SKM-1 (cell line): Measurements from ENCODE around the gene KRT6B.

Experiments used
- DNase-seq: peaks from one replicate; lab custom pipeline; 2025; ENCODE audit not compliant: unreplicated experiment; lab: John Stamatoyannopoulos, UW

The KRT6B gene

GRCh38 chr12:52436828-52437474, 15.0 kb downstream of the KRT6B start:
- no peak for DNase-seq

GRCh38 chr12:52436000-52436827, 15.7 kb downstream of the KRT6B start:
- DNase-seq: no peak

DNA sequence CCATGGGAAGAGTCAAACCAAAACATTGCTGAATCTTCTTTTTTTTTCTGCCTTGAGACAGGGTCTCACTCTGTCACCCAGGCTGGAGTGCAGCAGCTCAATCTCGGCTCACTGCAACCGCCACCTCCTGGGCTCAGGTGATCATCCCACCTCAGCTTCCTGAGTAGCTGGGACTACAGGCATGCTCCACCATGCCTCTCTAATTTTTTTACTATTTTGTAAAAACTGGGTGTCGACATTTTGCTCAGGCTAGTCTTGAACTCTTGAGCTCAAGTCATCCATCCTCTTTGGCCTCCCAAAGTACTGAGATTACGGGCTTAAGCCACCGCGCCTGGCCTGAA, 16.3 kb downstream of the KRT6B start:
- no peak for DNase-seq

- DNase-seq: no peak
Measured at GRCh38 chr12:52434760-52435530, 17.0 kb downstream of the KRT6B start.

- DNase-seq: no peak
Measured at GRCh38 chr12:52434081-52434733, 17.7 kb downstream of the KRT6B start, which contains the start of gene KRT75. TSS of gene KRT75 (minus strand) at chr12:52434371. CDS start at chr12:52434304, 67 bp downstream.

DNA sequence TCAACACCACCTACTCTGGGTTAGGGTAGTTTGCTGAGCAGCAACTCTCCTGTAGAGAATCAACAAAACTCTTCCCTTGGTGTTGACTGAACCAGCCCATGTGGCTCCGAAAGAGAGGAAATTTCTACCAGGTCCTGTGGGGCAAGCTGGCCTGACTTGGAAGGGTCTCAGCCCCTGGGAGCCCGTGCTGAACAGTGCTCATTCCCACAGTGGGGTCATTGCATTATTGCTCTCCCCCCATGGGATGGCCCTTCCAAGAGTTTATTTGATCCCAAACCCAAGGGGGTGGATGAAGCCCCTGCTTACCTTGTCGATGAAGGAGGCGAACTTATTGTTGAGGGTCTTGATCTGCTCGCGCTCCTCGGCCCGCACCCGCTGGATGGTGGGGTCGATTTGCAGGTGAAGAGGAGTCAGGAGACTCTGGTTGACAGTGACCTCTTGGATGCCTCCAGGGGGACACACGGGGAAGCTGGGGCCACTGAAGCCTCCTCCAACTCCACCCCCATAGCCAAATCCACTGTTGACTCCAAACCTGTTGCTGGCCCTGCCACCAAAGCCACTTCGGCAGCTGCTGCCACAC, 18.4 kb downstream of the KRT6B start:
- DNase-seq: no peak

DNA sequence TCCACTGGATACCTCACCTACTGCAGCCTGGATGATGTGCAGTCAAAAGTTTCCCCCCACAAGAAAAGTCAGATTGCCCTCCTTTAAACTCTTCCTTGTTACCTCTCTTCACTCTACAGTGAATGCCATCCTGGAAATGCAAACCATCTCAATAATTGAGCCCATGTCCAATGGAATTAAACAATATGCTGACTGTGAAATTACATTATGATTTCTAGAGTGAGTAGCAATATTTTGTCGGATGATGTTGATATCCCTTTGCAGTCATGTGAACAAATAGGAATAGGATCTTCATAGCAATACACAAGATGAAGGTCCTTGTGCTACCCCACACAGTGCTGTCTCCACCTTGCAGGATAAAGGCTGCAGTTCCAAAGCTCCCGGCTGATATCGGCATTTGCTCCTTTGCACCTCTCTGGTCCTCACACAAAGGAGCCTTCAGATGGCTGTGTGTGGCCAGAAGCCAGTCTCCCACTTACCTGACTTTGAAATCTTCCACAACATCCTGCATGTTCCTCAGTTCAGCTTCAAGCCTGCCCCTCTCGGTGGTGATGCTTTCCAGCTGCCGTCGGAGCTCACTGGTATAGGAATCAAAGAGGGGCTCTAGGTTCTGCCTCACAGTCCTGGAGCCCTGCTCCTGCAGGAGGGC, 19.3 kb downstream of the KRT6B start:
- DNase-seq: no peak

- no peak for DNase-seq
Measured at GRCh38 chr12:52428121-52428520, 23.8 kb downstream of the KRT6B start.

- DNase-seq: no peak
Measured at GRCh38 chr12:52427083-52427482, 24.9 kb downstream of the KRT6B start.

- no peak for DNase-seq
Measured at GRCh38 chr12:52426034-52426433, 25.9 kb downstream of the KRT6B start.

DNA sequence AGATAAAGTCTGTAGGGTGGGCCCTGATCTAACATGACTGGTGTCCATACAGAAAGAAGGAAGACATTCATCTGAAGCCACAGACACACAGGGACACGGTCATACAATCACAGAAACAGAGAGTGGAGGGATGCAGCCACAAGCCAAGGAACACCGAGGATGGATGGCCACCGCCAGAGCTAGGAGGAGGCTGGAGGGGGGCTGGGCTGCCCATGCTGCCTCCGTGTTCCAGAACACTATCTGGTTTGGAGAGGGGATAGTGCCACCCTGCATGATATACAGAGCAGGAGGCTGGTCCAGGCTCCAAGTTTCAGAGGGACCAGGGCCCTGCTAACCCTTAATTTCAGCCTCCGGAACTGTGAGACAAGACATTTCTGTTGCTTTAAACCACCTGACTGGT, 26.5 kb downstream of the KRT6B start:
- no peak for DNase-seq

- DNase-seq: no peak
Measured at GRCh38 chr12:52423661-52424500, 28.1 kb downstream of the KRT6B start.

GRCh38 chr12:52423035-52423434, 28.9 kb downstream of the KRT6B start:
- no peak for DNase-seq

GRCh38 chr12:52419656-52420055, 32.3 kb downstream of the KRT6B start:
- no peak for DNase-seq

- no peak for DNase-seq
Measured at GRCh38 chr12:52418576-52419110, 33.3 kb downstream of the KRT6B start.

- no peak for DNase-seq
Measured at GRCh38 chr12:52417740-52418139, 34.2 kb downstream of the KRT6B start.

DNA sequence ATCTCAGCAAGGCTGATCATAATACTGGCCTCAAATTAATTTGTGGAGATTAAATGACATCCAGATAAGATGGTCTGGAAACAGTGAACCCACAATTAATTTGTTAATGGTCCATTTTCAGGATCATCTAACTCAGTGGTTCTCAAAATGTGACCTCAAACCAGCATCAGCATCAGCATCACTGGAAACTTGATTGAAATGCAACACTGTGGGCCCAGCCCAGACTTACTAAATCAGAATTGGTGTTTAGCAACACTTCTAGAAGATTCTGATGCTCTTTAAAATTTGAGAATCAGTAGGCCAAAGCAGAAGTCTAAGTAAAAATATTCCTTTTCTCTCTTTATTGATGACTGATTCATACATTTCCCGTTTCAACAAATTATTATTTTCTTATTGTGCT, 35.2 kb downstream of the KRT6B start:
- no peak for DNase-seq

DNA sequence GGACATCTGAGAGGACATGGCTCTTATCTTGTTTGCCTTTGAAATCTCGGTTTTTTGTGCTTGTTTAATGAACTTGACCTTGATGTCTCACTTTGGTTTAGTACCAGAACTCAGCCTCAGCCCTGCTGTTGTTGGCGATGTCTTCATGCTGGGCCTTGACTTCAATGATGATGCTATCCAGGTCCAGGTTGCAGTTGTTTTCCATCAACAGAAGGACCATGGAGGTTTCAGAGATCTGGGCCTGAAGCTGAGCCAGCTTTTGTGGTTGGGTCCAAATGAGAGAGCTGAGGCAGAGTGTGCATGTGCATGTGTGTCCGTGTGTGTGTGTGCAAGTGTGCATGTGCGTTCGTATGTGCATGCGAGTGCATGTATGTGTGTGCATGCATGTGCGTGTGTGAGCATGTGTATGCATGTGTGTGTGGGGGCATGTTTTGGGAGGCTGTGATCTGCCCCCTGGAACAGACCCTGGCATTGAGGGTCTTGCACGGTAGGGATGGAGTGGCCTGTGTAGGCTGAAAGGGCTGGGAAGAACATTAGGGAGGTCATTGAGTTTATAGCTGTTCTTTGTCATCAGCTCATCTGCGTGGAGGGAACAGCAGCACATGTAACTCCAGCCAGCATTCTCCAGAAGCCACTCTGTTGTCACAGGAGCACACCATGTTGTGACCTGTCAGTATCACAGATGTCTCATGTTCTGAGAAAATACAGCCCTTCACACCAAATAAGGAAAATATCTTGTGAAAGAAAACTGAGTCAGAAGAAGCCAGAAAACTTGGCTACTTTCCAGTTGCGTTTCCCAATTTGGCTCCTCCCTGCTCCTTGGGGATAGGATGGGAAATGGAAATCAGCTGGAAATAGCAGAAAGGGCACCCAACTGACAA, 35.8 kb downstream of the KRT6B start:
- no peak for DNase-seq
